Glomerular visceral epithelial cell (primary cell): ENCODE results near the gene CDH12.

Experiments
- DNase-seq: peaks from one replicate; pipeline ENCODE4 v3.0.0-alpha.2; 2016; ENCODE audit errors: extremely low spot score

The CDH12 gene

DNA sequence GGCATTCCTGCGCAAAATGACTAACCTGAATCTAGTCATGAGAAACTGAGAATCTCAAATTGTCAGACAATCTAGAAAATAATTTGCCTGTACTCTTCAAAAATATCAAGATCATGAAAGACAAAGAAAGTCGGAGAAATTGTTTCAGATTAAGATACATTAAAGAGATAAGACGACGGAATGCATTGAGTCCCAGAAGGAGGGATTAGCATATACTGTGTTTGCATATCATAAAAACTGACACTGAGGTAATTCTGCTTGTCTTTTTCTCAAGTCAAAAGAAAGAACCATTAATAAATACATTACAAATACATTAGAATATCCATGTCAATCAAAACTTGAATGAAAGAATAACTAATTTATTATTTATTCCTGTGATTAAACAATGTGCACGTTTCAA is 88.4 kb downstream of the CDH12 start:
- no peak for DNase-seq

DNA sequence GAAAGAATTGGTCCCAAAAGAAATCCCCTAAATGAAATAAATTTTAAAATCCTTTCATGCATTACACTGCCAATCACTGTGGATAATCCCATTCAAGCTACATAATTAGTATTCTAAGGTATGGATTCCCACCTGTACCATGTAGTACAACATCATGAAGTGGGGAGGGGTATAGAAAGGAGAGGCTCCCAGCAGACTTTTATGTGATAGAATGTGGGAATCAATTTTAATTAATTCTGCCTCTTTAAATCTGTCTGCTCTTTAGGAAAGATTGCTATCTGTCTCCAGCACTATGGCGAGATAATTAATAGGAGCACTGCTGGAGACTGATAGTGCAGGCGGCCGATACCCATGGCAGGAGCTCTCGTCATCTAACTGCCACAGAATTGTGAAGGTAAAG is 95.4 kb downstream of the CDH12 start:
- no peak for DNase-seq

DNA sequence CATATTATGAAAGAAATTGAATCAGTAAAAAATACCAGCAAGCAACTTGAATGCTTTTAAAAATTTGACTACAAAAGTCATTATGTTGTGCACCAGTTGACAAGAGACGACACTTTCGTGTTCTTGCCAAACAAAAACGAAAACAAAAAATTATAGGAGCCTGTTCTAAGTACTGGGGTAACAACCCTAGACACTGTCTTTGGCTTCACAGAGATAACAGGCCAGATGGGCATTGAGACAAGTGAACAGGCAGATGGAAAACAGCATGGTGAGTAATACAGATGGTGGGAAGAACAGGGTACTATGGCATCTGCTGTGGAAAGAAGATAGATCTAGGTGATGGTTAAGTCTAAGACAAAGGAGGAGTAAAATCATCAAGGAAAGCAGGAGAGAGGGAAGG is 99.0 kb downstream of the CDH12 start:
- DNase-seq = no peak

DNA sequence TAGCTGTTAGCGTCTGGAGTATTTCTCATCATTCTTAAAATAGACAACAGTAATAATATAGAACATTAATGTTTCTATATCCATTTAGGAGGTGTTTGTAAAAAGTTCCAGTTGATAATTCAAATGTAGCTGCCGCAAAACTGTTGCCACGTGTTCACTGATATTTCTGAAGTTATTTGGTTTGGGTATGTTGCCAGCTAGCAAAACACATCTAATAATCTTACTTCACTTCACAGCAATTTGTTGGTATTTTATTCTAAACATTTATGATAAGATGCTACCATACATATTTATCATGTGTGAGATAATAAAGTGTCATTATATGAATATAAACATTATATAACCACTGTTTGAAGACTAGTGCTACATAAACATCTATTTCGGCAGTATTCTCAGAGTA is 101.6 kb downstream of the CDH12 start:
- DNase-seq = no peak

DNA sequence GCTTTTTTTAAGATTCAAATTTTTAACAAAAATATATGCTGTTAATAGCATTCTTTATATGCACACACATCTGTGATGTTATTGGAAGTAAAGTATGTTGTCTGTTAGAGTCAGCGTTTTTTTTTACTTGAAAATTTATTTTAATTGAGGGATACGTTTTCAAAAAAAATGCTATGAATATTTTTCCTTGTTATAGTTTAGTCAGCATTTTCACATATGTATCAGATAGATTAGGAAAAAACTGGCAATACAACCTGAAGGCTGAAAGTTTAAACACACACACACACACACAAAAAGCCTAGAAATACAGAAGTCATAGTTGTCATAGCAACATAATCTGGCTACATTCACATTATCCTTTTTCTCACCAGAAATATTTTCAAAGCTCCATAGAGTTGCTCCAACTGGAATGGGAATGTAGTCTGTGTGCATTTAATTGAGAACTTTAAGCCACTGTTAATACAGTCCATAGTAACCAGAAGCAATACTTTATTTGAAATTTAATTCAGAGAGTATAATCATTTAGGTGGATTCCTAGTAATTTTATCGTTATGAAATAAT is 116.6 kb downstream of the CDH12 start:
- DNase-seq = no peak

DNA sequence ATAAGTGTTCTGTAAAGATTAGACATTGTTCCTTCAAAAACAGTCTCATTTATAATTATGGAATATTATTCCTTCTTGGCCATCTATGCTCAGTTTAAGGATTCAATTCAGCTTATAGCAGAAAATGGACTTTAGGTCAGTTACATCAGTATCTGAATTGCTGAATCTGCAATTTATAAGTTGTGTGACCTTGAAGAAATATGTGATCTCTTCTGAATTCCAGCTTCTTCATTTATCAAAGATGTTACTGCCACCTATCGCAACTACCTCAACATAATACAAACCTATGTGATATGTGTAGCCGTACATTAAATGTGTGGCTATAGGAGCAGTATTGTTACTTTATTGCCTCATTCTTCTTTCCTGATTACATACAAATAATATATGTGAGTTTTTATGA is 118.2 kb downstream of the CDH12 start:
- no peak for DNase-seq

DNA sequence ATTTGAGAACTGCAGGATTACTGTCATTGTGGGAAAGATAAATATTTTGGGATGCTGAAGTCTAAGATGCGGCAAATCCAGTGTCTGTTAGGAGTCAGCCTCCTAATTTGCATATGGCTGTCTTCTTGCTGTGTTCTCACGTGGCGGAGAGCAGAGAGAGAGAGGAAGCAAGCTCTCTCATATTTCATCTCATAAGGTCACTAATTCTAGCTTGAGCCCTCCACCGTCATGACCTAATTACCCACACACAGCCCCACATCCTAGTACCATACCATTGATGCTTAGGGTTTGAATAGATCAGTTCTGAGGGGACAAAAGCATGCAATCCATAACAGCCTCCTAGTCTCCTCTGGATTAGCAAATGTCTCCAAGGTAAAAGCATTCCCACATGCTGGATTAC is 124.5 kb downstream of the CDH12 start:
- no peak for DNase-seq

DNA sequence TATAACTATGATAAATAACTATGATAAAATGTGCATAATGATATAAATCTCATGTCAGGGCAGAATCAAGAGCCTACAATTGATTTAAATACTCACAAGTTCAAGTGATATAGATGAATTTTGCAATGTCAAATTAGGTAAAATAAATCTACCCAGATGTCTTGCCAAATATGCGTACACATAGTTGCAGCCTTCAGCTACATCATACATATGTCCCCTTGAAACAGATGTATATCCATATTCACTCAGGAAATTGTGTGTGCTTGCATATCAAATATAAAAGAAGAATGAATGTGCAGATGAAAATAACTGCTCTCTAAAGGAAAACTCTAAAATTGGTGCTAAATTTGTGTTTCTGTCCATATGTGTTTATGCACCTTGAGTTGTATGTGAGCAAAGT is 130.7 kb downstream of the CDH12 start:
- no peak for DNase-seq

DNA sequence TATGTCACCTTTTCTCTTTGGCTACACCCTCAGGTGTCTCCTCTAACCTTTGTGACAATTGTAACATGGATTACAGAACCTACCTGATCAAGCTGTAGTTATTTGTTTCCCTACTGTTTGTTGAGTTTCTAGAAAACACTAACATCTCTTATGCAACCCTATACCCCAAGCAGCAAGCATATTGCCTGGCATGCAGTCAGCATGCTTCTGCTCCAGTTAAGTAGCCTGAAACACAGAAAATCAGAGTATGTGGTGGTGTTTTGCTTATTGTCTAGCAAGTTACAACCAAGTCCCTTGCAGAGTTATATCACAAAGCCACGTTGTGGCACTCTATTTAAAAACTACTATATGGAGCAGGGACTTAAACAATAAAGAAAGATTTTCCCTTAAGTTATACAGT is 131.1 kb downstream of the CDH12 start:
- no peak for DNase-seq

DNA sequence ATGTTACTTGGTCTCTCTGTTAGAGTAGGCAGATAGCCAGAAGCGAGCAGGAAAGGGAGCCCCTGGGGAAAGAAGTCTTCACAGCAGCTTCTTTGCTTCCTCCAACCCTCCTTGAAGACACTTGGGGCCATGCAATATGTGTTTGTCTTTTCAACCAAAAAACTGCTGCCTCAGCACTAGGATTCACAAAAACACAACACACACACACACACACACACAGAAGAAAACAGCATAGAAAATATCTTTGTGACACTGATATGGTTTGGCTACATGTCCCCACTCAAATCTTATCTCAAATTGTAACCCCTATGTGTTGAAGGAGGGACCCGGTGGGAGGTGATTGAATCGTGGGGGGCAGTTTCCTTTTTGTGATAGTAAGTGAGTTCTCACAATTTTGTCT is 133.3 kb downstream of the CDH12 start:
- no peak for DNase-seq

DNA sequence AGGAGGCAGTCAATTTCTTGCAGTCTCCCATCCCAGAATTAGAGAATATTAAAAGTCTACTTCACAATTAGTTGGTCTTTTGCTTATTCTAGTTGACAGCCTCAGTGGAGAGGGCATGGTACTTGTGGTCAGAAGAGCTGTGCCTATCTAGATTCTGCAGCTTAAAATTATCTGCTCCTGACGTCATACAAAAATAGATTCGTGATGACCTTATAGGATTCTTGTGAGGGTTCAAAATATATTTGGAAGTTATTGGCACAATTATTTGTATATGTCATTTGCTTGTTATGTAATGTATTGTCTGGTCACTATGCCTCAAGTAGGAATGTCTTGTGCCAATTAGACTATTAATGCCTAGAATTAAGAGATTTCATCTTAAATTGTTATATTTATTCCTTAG is 142.5 kb downstream of the CDH12 start:
- no peak for DNase-seq

DNA sequence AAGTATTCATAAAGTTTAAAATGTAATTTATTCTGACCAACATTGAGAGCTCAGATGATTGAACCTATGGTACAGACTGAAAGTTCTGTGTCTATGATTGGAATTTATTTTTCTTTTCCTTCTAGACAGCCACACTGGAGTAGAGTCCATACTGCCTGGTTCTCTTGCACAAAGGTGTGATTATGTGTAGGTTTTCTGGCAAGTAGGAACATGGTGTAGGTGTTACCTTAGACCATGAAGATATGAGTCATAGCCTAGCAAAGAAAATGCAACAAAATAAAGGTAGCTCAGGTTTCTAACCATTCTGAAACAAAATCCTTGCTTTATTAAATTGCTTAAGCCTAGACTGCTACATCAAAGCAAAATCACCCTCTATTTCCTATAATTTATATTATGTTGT is 143.4 kb downstream of the CDH12 start:
- no peak for DNase-seq

DNA sequence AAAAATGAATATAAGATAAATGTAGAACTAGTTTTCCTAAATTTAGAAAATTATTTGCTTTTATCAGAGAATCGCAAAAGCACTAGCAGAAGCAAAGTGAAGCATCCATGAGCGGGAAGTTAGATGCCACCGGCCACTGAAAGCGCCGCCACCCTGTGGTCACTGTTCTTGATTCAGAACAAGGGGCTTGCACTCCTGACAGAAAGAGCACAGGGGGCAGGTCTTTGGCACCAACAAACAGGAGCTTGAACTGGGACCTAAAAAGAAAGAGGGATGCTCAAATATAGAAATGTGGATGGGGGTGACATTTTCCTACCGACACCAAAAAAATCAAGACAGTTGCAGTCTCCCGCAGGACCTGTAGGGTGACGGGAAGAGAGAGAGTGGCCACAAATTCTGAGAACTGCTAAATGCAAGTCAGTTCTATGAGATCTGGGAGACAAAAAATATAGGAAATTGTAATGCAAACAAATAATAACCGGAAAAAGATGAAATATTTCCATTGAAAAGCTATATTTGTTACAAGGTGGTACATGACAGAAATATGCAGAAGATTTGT is 144.3 kb downstream of the CDH12 start:
- DNase-seq = no peak

DNA sequence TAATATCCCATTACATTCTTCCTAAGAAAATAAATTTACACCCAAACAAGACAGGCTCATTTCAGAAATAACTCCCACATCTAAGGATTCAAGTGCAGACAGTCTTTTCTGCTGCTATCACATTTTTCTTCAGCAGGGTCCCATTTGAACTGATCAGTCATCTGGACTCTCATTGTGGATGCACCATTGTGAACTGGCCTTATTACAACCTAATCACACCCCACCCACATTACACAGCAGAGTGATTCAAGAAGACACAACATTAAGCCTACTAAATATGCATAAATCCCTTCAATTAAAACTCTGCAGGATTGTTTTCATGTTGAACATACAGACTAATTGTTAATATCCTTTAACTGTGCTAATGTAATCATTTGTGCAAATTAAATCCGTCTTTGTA is 146.2 kb downstream of the CDH12 start:
- no peak for DNase-seq

DNA sequence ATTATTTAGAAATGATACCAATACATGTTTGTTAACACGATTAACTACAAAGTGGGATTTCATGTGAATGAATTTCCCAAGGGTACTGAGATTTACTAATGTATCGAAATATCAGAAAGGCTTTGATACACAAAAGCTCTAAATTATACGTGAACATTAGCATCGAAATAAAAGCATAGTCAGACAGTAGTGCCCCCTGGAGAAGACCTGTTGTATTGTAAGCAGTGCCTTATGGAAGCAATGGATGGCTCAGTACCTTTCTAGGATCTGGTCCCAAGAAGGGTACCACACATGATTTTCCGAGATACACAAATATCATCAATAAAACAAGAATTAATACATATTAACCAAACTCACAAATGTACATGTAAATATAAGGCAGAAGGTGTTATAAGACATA is 153.8 kb downstream of the CDH12 start:
- DNase-seq = no peak

DNA sequence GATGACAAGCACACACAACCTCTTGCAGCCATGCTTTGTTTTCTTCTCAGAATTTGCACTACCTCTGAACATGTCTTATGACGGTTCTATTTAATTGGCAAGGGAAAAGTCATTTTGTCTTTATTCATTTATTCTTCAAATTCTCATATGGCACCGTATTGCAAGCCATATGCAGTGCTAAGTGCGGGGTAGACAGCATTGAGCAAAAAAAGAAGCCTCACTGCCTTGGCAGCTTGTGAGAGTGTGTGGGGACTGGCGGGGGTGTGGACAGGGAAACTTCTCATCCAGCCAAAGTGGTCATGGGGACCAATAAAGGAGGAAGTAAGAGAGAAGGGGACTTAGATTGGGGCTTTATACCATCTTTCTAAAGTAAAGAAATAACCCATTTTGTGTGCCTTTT is 160.0 kb downstream of the CDH12 start:
- DNase-seq = no peak

DNA sequence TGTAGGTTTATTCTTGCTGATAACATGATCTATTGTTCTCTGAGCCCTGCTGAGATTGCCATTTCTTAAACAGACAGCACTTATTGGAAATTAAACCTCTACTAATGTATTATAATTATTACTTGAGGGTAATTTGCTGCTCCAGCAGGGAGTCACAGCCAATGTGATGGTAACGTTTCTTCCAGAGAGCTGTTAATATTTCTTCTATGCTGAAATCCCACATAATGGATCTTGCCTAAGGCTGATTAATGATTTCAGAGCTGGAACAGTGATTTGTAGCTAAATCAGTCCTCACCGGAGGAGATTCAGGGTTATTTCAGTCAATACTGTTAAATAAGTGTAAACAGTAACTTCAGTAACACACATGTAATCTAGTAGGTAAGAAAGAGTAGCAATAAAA is 170.1 kb downstream of the CDH12 start:
- DNase-seq = no peak

DNA sequence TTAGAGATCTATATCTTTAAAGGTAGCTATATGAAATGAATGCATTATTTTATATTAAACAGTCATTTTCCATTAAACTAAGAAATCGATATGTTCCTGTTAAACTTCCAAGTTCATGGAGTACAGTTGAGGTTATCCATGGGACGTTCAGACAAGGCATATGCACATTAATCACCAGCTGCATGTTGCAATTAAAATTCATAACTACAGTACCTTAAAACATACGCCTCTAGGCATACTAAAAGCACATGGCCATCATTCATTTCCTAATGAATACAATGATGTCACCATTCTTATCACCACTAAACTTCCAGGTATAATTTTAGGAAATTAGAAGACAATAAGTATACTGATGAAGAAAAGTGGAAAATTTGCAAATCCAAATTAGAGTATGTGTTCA is 174.3 kb downstream of the CDH12 start:
- DNase-seq = no peak

DNA sequence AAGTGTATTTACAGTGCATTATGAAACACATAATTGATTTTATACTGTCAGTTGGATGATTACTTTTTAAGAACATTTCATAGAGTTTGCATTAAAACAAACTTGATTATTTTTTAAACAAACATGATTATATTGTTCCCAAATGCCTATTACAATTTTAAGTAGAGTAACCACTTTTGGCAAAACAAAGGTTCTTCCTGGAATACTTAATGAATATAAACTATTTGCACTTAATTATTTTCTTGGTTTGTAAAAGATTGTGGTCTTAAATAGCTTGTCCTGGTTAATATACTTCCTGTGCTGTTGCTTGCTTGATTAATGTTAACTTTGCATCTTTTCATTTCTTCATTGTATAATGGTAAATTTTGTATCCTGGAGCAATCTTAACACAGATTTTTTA is 180.0 kb downstream of the CDH12 start:
- no peak for DNase-seq

DNA sequence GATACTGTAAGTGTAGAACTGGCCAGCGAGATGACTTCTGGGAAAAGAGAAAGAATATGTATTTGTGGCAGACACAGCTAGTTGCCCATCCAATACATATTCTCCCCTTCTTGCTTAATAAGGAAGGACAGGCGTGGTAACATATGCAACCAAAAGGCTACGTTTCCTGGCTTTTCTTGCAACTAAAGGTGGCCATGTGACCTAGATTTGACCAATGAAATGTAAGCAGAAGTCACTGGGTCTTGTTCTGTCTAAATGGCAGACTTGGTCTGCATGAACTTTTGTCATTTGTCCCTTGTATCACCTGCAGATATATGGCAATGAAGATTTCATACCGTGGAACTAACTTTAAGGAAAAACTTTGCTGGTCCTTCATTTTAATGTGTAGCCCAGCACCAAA is 183.8 kb downstream of the CDH12 start:
- DNase-seq = no peak

DNA sequence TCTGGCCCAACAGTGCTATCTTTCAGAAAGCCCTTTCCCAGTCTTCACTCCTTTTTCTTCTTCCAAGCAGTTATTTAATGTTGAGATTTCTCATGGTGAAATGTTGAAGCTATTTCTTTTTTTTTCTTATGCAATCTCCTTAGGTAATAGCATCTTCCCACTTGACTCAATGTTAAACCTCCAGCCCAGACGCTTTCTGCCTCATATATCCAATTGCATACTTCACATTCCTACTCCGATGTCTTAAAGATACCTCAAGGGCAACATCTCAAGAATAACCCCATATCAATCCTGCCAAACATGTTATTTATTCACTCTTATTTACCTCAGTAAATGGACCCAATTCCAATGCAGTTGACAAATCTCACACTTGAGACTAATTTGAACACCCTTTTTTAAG is 187.3 kb downstream of the CDH12 start:
- no peak for DNase-seq

DNA sequence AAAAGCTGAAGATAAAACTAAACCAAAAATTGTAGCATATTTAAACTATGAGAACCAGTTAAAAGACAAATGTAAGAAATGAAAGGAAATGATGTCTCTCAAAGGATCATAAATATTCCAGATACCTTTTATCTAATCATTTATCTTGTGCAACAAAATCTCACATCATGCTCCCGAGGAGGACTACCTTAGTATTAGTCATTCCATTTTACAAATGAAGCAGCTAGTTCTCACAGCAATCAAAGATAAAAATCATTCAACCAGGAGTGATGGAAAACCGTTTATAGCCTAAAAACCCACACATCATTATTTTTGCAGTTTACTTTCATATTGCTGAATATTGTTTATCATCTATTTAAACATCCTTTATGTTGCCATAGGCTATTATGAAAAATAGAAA is 190.0 kb downstream of the CDH12 start:
- DNase-seq = no peak

DNA sequence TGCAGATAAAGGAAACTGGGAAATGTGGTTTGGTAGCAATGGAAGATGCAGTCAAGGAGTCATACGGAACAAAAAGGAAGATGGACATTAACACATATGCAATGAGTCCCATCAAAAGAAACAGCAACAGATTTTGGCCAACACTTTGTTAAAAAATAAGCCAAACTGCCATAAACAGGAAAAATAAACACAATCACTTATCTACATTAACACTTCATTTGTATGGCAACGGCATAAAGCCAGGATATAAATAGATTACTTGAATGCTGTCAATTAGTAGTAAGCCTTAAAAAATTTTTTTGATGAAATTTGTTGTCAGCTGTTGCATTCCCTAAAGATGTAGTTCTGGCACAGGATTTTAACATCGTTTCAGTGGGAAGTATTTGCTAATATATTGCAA is 190.8 kb downstream of the CDH12 start:
- no peak for DNase-seq

DNA sequence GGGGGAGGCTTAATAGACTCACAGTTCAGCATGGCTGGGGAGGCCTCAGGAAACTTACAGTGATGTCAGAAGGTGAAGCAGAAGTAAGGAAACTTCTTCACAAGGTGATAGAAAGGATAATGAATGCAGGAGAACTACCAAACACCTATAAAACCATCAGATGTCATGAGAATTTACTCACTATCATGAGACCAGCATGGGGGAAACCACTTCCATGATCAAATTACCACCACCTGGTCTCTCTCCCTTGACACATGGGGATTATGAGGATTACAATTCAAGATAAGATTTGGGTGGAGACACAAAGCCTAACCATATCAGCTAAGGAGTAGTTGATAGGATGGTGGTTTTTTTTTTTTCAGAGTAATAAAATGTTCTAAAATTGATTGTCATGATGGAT is 201.8 kb downstream of the CDH12 start:
- DNase-seq = no peak

DNA sequence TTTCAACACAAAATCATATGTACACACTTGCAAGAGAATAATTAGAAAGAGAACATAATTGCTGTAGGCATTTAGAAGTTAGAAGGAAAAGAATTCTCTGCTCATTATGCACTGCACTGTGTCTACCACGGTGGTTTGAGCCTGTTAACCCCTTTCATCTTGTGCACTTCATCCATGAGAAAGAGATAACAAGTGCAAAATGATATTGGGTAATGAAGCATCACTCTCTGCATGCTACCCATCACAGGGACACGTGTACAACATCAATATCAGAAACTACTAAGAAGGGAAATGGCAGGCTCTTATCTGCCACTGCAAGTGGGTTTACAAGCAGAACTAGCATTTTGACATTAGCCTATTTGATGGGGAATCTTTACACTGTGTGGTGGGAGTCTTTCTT is 202.6 kb downstream of the CDH12 start:
- no peak for DNase-seq
